ENCODE data around the gene E2F8. TPM values are rescaled to one million over a fixed set of nuclear protein-coding genes. Genes with fewer than 3 reads are reported as not detected.

Gene E2F8
- total RNA-seq, 5 donors from 2014 or later (not counting 1 experiment from before 2014, with no cell fraction given): 0.12 to 0.56 (median 0.26) TPM

DNA sequence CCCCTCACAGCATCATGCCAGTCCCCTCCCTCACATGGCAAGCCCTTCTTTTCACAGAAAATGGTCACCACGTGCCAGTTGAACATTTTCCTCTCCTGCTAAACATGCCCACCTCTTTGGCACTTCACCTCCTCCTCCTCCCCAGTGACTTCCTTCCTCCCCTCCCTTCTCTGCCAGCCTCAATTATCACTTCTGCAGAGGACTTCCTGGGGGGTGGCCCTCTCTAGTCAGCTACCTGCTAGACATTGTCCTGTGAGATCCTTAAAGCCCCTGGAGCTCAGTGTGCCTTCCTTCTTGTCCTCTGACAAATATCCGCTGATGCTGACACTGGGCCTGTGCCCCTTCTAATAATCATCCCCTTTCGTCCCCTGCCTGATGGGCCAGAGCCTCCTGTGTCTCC lies 43.2 kb upstream of the E2F8 start:
- Histone ChIP-seq H3K4me3 (ENCODE audit: control insufficient read depth in 1 of 2, extremely low read depth in 1 of 2, low read length in 1 of 2) (no peak overlapping the region), H3K27me3 (replicated peaks in 1 of 2; ENCODE audit: control insufficient read depth in 2 of 2, extremely low read depth in 1 of 2, insufficient read depth in 2 of 2, low read length in 1 of 2) (no peaks in the 10 kb centered on the region), H3K4me1 (ENCODE audit: control insufficient read depth in 1 of 2, extremely low read depth in 1 of 2, insufficient read depth in 2 of 2, low read length in 2 of 2) (peaks cover 0 to 41% of the 10 kb centered on the region in 2 experiments), H3K36me3 (ENCODE audit: control insufficient read depth in 2 of 2, extremely low read depth in 1 of 2, insufficient read depth in 1 of 2, low read length in 1 of 2) (no peaks in the 10 kb centered on the region), H3K27ac (ENCODE audit: low read length) (no peak overlapping the region), H3K9me3 (no peaks in the 10 kb centered on the region)
- WGBS (ENCODE audit: insufficient coverage): 33% methylated on average over 3 of the region's 3 CpGs
- Mint-ChIP-seq H3K4me1 (peaks cover 9 to 23% (median 13%) of the 10 kb centered on the region in 3 donors), H3K27ac (peak overlapping the region in 1 of 2 donors; percentile 62), H3K9me3 (no peaks in the 10 kb centered on the region), H3K36me3 (no peaks in the 10 kb centered on the region), H3K4me3 (no peak overlapping the region), H3K27me3 (peaks cover 0 to 12% of the 10 kb centered on the region in 2 donors)
- peak in 3 of 35 experiments; percentile 4 to 37 (median 8) for DNase-seq
- CTCF ChIA-PET: interaction anchor here in 1 of 2 donors (1.6 kb wide), 1 partner anchor 25 kb away, joined by 5 read pairs; no protein-coding TSS in a partner anchor
- peak in 1 of 4 experiments; percentile 35 for ATAC-seq (replicated peaks in 1 of 4)
- POLR2A ChIA-PET: no interaction called here

DNA sequence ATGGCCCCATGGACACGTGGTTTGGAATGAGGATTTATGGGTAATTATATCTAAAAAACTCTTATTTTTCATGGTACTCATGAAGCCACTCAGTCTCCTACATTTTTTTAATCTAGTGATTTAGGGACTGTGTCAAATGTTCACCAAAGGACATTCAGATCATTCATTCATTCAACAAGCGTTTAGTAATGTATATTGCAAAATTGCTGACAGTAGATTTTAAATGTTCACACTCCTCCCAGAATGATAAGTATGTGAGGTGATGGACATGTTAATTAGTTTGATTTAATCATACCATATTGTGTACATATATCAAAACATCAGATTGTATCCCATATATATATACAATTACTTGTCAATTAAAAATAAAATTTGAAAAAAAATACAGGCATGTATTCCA lies 40.8 kb upstream of the E2F8 start:
- CTCF ChIA-PET: interaction anchor here in 1 of 2 donors (0.5 kb wide), 1 partner anchor 604 kb away, joined by 3 read pairs; no protein-coding TSS in a partner anchor
- no peaks in the 10 kb centered on the region for H3K9me3 ChIP-seq
- DNase-seq (no peak), ATAC-seq (replicated peaks in 1 of 4) (no peak)
- Mint-ChIP-seq H3K36me3 (no peaks in the 10 kb centered on the region), H3K27ac (no peak overlapping the region), H3K9me3 (no peaks in the 10 kb centered on the region), H3K4me1 (peaks cover 9 to 23% (median 13%) of the 10 kb centered on the region in 3 donors), H3K27me3 (peaks cover 0 to 4% of the 10 kb centered on the region in 2 donors), H3K4me3 (no peak overlapping the region)
- peaks cover 0 to 41% of the 10 kb centered on the region in 2 experiments for H3K4me1 ChIP-seq (ENCODE audit: control insufficient read depth in 1 of 2, extremely low read depth in 1 of 2, insufficient read depth in 2 of 2, low read length in 2 of 2)
- no CpG with 5 or more reads among the region's 2 CpGs for WGBS (ENCODE audit: insufficient coverage)
- H3K4me3 ChIP-seq (ENCODE audit: control insufficient read depth in 1 of 2, extremely low read depth in 1 of 2, low read length in 1 of 2): no peak overlapping the region
- no peaks in the 10 kb centered on the region for H3K36me3 ChIP-seq (ENCODE audit: control insufficient read depth in 2 of 2, extremely low read depth in 1 of 2, insufficient read depth in 1 of 2, low read length in 1 of 2)
- no peak overlapping the region for H3K27ac ChIP-seq (ENCODE audit: low read length)
- no peaks in the 10 kb centered on the region for H3K27me3 ChIP-seq (replicated peaks in 1 of 2; ENCODE audit: control insufficient read depth in 2 of 2, extremely low read depth in 1 of 2, insufficient read depth in 2 of 2, low read length in 1 of 2)
- POLR2A ChIA-PET: no interaction called here

DNA sequence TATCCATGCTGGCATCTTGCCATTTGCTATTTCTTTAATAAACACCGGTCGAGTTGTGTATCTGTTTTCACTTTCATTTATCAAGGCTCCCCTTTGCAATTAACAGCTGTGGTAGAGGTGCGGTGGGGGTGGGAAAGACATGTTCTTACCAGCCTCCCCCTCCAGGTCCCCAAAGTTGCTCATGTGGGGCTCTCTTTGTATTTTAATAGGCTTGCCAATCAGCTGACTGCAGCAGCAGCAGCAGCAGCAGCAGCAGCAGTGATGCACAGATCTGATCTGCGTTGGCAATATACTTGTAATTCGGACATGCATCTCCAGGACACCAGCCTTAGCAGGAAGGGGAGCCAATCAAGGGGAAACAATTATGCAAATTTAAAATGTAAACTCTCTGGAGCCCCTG lies 40.3 kb upstream of the E2F8 start:
- H3K27ac ChIP-seq (ENCODE audit: low read length): no peak overlapping the region
- H3K27me3 Mint-ChIP-seq: peaks cover 0 to 4% of the 10 kb centered on the region in 2 donors
- ATAC-seq (replicated peaks in 1 of 4) (peak in 2 of 4 experiments; percentile 37 to 55), DNase-seq (peak in 29 of 35 experiments; percentile 11 to 70 (median 43))
- H3K27ac Mint-ChIP-seq: no peak overlapping the region
- CTCF ChIA-PET: interaction anchor here (0.6 kb wide), 2 partner anchors 71 to 1277 kb away, joined by 3 to 5 read pairs; no protein-coding TSS in a partner anchor
- POLR2A ChIA-PET: no interaction called here
- H3K4me3 ChIP-seq (ENCODE audit: control insufficient read depth in 1 of 2, extremely low read depth in 1 of 2, low read length in 1 of 2): no peak overlapping the region
- H3K9me3 Mint-ChIP-seq: no peaks in the 10 kb centered on the region
- no peaks in the 10 kb centered on the region for H3K36me3 Mint-ChIP-seq
- H3K36me3 ChIP-seq (ENCODE audit: control insufficient read depth in 2 of 2, extremely low read depth in 1 of 2, insufficient read depth in 1 of 2, low read length in 1 of 2): no peaks in the 10 kb centered on the region
- H3K27me3 ChIP-seq (replicated peaks in 1 of 2; ENCODE audit: control insufficient read depth in 2 of 2, extremely low read depth in 1 of 2, insufficient read depth in 2 of 2, low read length in 1 of 2): no peaks in the 10 kb centered on the region
- H3K4me3 Mint-ChIP-seq: no peak overlapping the region
- H3K9me3 ChIP-seq: no peaks in the 10 kb centered on the region
- H3K4me1 ChIP-seq (ENCODE audit: control insufficient read depth in 1 of 2, extremely low read depth in 1 of 2, insufficient read depth in 2 of 2, low read length in 2 of 2): peaks cover 0 to 41% of the 10 kb centered on the region in 2 experiments
- peaks cover 9 to 23% (median 13%) of the 10 kb centered on the region in 3 donors for H3K4me1 Mint-ChIP-seq
- WGBS (ENCODE audit: insufficient coverage): 76% methylated on average over 2 of the region's 5 CpGs

DNA sequence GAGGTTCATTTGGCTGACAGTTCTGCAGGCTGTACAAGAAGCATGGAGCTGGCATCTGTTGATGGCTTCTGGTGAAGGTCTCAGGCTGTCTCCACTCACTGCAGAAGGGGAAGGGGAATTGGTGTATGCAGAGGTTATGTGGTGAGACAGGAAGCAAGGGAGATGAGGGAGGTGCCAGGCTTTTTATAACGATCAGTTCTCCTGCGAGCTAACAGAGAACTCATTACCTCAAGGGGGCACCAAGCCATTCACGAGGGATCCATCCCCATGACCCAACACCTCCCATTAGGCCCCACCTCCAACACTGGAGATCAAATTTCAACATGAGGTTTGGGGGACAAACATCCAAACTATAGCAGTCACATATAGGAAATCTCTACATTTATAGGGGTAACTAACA lies 38.7 kb upstream of the E2F8 start:
- Histone ChIP-seq H3K27me3 (replicated peaks in 1 of 2; ENCODE audit: control insufficient read depth in 2 of 2, extremely low read depth in 1 of 2, insufficient read depth in 2 of 2, low read length in 1 of 2) (no peaks in the 10 kb centered on the region), H3K4me1 (ENCODE audit: control insufficient read depth in 1 of 2, extremely low read depth in 1 of 2, insufficient read depth in 2 of 2, low read length in 2 of 2) (peaks cover 0 to 35% of the 10 kb centered on the region in 2 experiments), H3K27ac (ENCODE audit: low read length) (no peak overlapping the region), H3K9me3 (no peaks in the 10 kb centered on the region), H3K36me3 (ENCODE audit: control insufficient read depth in 2 of 2, extremely low read depth in 1 of 2, insufficient read depth in 1 of 2, low read length in 1 of 2) (no peaks in the 10 kb centered on the region), H3K4me3 (ENCODE audit: control insufficient read depth in 1 of 2, extremely low read depth in 1 of 2, low read length in 1 of 2) (no peak overlapping the region)
- ChIA-PET POLR2A (no interaction called here), CTCF (interaction anchor here in 1 of 2 donors (0.6 kb wide), 1 partner anchor 1225 kb away, joined by 3 read pairs; no protein-coding TSS in a partner anchor)
- H3K36me3 Mint-ChIP-seq: no peaks in the 10 kb centered on the region
- ATAC-seq (replicated peaks in 1 of 4): no peak
- H3K27me3 Mint-ChIP-seq: no peaks in the 10 kb centered on the region
- WGBS (ENCODE audit: insufficient coverage): no CpG with 5 or more reads among the region's 3 CpGs
- H3K27ac Mint-ChIP-seq: no peak overlapping the region
- no peak overlapping the region for H3K4me3 Mint-ChIP-seq
- peaks cover 8 to 22% (median 12%) of the 10 kb centered on the region in 3 donors for H3K4me1 Mint-ChIP-seq
- H3K9me3 Mint-ChIP-seq: no peaks in the 10 kb centered on the region
- DNase-seq: peak in 1 of 35 experiments; percentile 21

- CTCF ChIA-PET: no interaction called here
- Mint-ChIP-seq H3K9me3 (peaks cover 0 to 5% (median 0%) of the 10 kb centered on the region in 3 donors), H3K27me3 (peaks cover 0 to 6% of the 10 kb centered on the region in 2 donors), H3K27ac (no peak overlapping the region), H3K4me3 (no peak overlapping the region), H3K36me3 (no peaks in the 10 kb centered on the region), H3K4me1 (peaks cover 0 to 11% (median 3%) of the 10 kb centered on the region in 3 donors)
- Histone ChIP-seq H3K27ac (ENCODE audit: low read length) (no peak overlapping the region), H3K27me3 (replicated peaks in 1 of 2; ENCODE audit: control insufficient read depth in 2 of 2, extremely low read depth in 1 of 2, insufficient read depth in 2 of 2, low read length in 1 of 2) (no peaks in the 10 kb centered on the region), H3K9me3 (no peaks in the 10 kb centered on the region), H3K4me1 (ENCODE audit: control insufficient read depth in 1 of 2, extremely low read depth in 1 of 2, insufficient read depth in 2 of 2, low read length in 2 of 2) (peaks cover 0 to 17% of the 10 kb centered on the region in 2 experiments), H3K4me3 (ENCODE audit: control insufficient read depth in 1 of 2, extremely low read depth in 1 of 2, low read length in 1 of 2) (no peak overlapping the region), H3K36me3 (ENCODE audit: control insufficient read depth in 2 of 2, extremely low read depth in 1 of 2, insufficient read depth in 1 of 2, low read length in 1 of 2) (no peaks in the 10 kb centered on the region)
- 78% methylated on average over 6 of the region's 8 CpGs for WGBS (ENCODE audit: insufficient coverage)
- no peak for ATAC-seq (replicated peaks in 1 of 4)
- DNase-seq: no peak
- POLR2A ChIA-PET: no interaction called here
Measured at GRCh38 chr11:19276859-19277808, 36.4 kb upstream of the E2F8 start.

DNA sequence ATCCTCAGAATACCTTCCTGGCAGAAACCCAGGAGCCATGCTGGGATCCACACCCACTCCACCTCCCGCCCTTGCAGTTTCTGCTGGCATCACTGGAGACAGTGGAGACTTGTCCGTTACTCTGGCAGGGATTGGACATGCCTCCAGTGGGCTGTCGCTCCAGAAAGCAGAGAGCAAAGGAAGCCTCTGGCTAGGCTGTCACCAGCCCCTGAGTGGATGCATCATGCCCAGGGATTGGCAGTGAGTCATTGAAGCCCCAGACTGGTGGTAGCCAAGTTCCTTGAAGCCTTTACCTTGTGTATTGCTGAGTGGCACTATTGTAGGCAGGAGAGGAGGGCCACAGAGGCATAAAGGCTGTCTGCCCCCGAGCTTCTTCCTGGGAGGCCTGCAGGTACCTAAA lies 34.8 kb upstream of the E2F8 start:
- H3K27me3 ChIP-seq (replicated peaks in 1 of 2; ENCODE audit: control insufficient read depth in 2 of 2, extremely low read depth in 1 of 2, insufficient read depth in 2 of 2, low read length in 1 of 2): no peaks in the 10 kb centered on the region
- Mint-ChIP-seq H3K27ac (no peak overlapping the region), H3K4me3 (no peak overlapping the region), H3K27me3 (peaks cover 13 to 18% of the 10 kb centered on the region in 2 donors), H3K36me3 (no peaks in the 10 kb centered on the region), H3K9me3 (peaks cover 0 to 5% (median 0%) of the 10 kb centered on the region in 3 donors), H3K4me1 (peaks cover 0 to 5% (median 2%) of the 10 kb centered on the region in 3 donors)
- peaks cover 0 to 10% of the 10 kb centered on the region in 2 experiments for H3K4me1 ChIP-seq (ENCODE audit: control insufficient read depth in 1 of 2, extremely low read depth in 1 of 2, insufficient read depth in 2 of 2, low read length in 2 of 2)
- no peaks in the 10 kb centered on the region for H3K36me3 ChIP-seq (ENCODE audit: control insufficient read depth in 2 of 2, extremely low read depth in 1 of 2, insufficient read depth in 1 of 2, low read length in 1 of 2)
- ChIA-PET POLR2A (no interaction called here), CTCF (no interaction called here)
- ATAC-seq (replicated peaks in 1 of 4) (peak in 1 of 4 experiments; percentile 11), DNase-seq (no peak)
- H3K4me3 ChIP-seq (ENCODE audit: control insufficient read depth in 1 of 2, extremely low read depth in 1 of 2, low read length in 1 of 2): no peak overlapping the region
- H3K9me3 ChIP-seq: no peaks in the 10 kb centered on the region
- no peak overlapping the region for H3K27ac ChIP-seq (ENCODE audit: low read length)
- WGBS (ENCODE audit: insufficient coverage): 88% methylated on average over 4 of the region's 4 CpGs

Measured in T-cell (primary cell).